ENCODE measurements around the gene CLCA2.

DNA sequence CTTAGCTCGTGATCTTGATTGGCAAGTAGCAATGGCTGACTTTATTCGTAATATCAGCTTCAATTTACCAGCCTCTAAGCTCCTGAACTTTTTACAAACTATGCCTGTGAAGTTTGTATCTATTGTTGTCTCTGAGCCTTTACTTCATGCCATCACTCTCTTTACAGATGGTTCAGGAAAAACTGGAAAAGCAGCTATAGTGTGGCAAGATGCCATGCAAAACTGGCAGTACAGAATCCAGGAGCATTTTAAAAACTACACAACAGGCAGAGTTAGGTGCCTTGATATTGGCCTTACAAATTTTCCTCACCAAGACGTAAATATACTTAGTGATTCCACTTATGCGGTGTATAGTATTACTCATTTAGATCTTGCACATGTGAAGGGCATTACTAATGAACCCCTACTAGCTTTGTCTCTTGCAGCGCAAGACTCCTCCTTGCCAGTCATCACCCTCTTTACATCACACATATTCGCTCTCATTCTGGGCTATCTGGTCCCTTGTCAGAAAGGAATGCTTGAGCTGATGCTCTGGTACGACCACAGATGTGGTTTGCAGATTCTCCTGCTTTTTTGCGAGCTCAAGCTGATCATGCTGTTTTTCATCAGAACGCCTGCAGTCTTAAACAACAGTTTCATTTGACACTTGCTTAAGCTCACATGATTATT lies 81.1 kb downstream of the CLCA2 start:
- TF ChIP-seq, protein P1, sequence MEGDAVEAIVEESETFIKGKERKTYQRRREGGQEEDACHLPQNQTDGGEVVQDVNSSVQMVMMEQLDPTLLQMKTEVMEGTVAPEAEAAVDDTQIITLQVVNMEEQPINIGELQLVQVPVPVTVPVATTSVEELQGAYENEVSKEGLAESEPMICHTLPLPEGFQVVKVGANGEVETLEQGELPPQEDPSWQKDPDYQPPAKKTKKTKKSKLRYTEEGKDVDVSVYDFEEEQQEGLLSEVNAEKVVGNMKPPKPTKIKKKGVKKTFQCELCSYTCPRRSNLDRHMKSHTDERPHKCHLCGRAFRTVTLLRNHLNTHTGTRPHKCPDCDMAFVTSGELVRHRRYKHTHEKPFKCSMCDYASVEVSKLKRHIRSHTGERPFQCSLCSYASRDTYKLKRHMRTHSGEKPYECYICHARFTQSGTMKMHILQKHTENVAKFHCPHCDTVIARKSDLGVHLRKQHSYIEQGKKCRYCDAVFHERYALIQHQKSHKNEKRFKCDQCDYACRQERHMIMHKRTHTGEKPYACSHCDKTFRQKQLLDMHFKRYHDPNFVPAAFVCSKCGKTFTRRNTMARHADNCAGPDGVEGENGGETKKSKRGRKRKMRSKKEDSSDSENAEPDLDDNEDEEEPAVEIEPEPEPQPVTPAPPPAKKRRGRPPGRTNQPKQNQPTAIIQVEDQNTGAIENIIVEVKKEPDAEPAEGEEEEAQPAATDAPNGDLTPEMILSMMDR (IDR thresholded peaks at IDR 0.05; ENCODE audit: low read depth, low read length), result no peak
- TF ChIP-seq EZH2phosphoT487 (IDR thresholded peaks at IDR 0.05; ENCODE audit: low read depth), result no peak
